Mesenchymal stem cell (in vitro differentiated cells and primary cell): ENCODE data around the gene SLC24A3.

Source experiments
- DNase-seq: peaks from one replicate; pipeline ENCODE4 v3.0.0-alpha.2; 2013
- H2AFZ ChIP-seq: one replicate; pipeline ENCODE4 v1.6.1; 2013; ENCODE audit warnings: low read depth, mild to moderate bottlenecking, control low read depth, inconsistent platforms, low read length, moderate library complexity
- H2AK5ac ChIP-seq: 2 replicates; pipeline ENCODE4 v1.6.1; 2013; ENCODE audit warnings: low read length, moderate library complexity, mild to moderate bottlenecking, inconsistent platforms; ENCODE audit not compliant: severe bottlenecking
- H2BK120ac ChIP-seq: one replicate; pipeline ENCODE4 v1.6.1; 2013; ENCODE audit warnings: low read depth, mild to moderate bottlenecking, inconsistent platforms, low read length, moderate library complexity
- H2BK12ac ChIP-seq, 2 experiments: one replicate each; pipeline ENCODE4 v1.6.1; 2013; ENCODE audit warnings: inconsistent platforms in 2 of 2, low read length in 2 of 2, mild to moderate bottlenecking in 2 of 2, moderate library complexity in 2 of 2, control low read depth in 1 of 2
- H2BK15ac ChIP-seq: one replicate; pipeline ENCODE4 v1.6.1; 2013; ENCODE audit warnings: mild to moderate bottlenecking, low read depth, inconsistent platforms; ENCODE audit not compliant: poor library complexity, severe bottlenecking
- H2BK5ac ChIP-seq: 2 replicates; pipeline ENCODE4 v1.6.1; 2013; ENCODE audit warnings: low read depth, mild to moderate bottlenecking, low read length, control low read depth, inconsistent platforms; ENCODE audit not compliant: poor library complexity, severe bottlenecking
- H3K14ac ChIP-seq, 2 experiments: one replicate each; pipeline ENCODE4 v1.6.1; 2013; ENCODE audit warnings: inconsistent platforms in 2 of 2, low read length in 2 of 2, control low read depth in 1 of 2, mild to moderate bottlenecking in 1 of 2, moderate library complexity in 1 of 2
- H3K18ac ChIP-seq, 2 experiments: one replicate each; pipeline ENCODE4 v1.6.1; 2013; ENCODE audit warnings: inconsistent platforms in 2 of 2, low read length in 2 of 2, control low read depth in 1 of 2, low read depth in 1 of 2, mild to moderate bottlenecking in 1 of 2
- H3K23ac ChIP-seq, 2 experiments: one replicate each; pipeline ENCODE4 v1.6.1; 2013; ENCODE audit warnings: inconsistent platforms in 2 of 2, low read length in 2 of 2, mild to moderate bottlenecking in 2 of 2, moderate library complexity in 2 of 2, control low read depth in 1 of 2
- H3K27ac ChIP-seq: 2 replicates; pipeline ENCODE4 v1.5.1; 2013; ENCODE audit warnings: mild to moderate bottlenecking, moderate library complexity, low read length, control low read depth, inconsistent platforms; ENCODE audit not compliant: poor library complexity, severe bottlenecking
- H3K27me3 ChIP-seq, 2 experiments: 2 replicates each; pipeline versions ENCODE4 v1.6.1 to v1.7.0; 2013; ENCODE audit warnings: low read length in 2 of 2, mild to moderate bottlenecking in 2 of 2, moderate library complexity in 2 of 2, control low read depth in 1 of 2, inconsistent platforms in 1 of 2; ENCODE audit not compliant: control insufficient read depth in 1 of 2, insufficient read depth in 1 of 2
- H3K36me3 ChIP-seq, 2 experiments: 2 replicates each; pipeline versions ENCODE4 v1.6.1 to v1.7.0; 2013; ENCODE audit warnings: low read length in 2 of 2, control low read depth in 1 of 2, inconsistent platforms in 1 of 2, low read depth in 1 of 2, mild to moderate bottlenecking in 1 of 2; ENCODE audit not compliant: insufficient read depth in 2 of 2, control insufficient read depth in 1 of 2
- H3K4ac ChIP-seq, 2 experiments: one replicate each; pipeline ENCODE4 v1.6.1; 2013; ENCODE audit warnings: inconsistent platforms in 2 of 2, low read length in 2 of 2, mild to moderate bottlenecking in 2 of 2, moderate library complexity in 2 of 2, control low read depth in 1 of 2, low read depth in 1 of 2
- H3K4me1 ChIP-seq: 2 replicates; pipeline ENCODE4 v1.6.1; 2013; ENCODE audit warnings: low read depth, low read length, control low read depth; ENCODE audit not compliant: control insufficient read depth, insufficient read depth
- H3K4me2 ChIP-seq: 2 replicates; pipeline ENCODE4 v1.6.1; 2013; ENCODE audit warnings: low read length, mild to moderate bottlenecking, inconsistent platforms; ENCODE audit not compliant: poor library complexity, severe bottlenecking
- H3K4me3 ChIP-seq, 2 experiments: 2 replicates each; pipeline versions ENCODE4 v1.5.1 to v1.7.0; 2013; ENCODE audit warnings: low read length in 2 of 2, mild to moderate bottlenecking in 2 of 2, control low read depth in 1 of 2, low read depth in 1 of 2; ENCODE audit not compliant: insufficient read depth in 1 of 2
- H3K79me1 ChIP-seq: replicated peaks from 2 replicates; pipeline ENCODE4 v1.6.1; 2013; ENCODE audit warnings: mild to moderate bottlenecking, control low read depth, low read length, inconsistent platforms; ENCODE audit not compliant: poor library complexity, severe bottlenecking
- H3K9ac ChIP-seq: 2 replicates; pipeline ENCODE4 v1.7.0; 2013; ENCODE audit warnings: mild to moderate bottlenecking, low read length, moderate library complexity
- H3K9me3 ChIP-seq: 2 replicates; pipeline ENCODE4 v1.7.0; 2013; ENCODE audit warnings: mild to moderate bottlenecking, low read length; ENCODE audit not compliant: control insufficient read depth
- H4K8ac ChIP-seq: one replicate; pipeline ENCODE4 v1.6.1; 2013; ENCODE audit warnings: inconsistent platforms, mild to moderate bottlenecking, low read length, moderate library complexity
- H4K91ac ChIP-seq: one replicate; pipeline ENCODE4 v1.6.1; 2013; ENCODE audit warnings: mild to moderate bottlenecking, low read length, inconsistent platforms
- WGBS: methylation state at CpG from one replicate; pipeline ENCODE4 v1.1.7; 2013; ENCODE audit warnings: mixed read lengths; 5-methylcytosine and 5-hydroxymethylcytosine counted together

SLC24A3 gene

DNA sequence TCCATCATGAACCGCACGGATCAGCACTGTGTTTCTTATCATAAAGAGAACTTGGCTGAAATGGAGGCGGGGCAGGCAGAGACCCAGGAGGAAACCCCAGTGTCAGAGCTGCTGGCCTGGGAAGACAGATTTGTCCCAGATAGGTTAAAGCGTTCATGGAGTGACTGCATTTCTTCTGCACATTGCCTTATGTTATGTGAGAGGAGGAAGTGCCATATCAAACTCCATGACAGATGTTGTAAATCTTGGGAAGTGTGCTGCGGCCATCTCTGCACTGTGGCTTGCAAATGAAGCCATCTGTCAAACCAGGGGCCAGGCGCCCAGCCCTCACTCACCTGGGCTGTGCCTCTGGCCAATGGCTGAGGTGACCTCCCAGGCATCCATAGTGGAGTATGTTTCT is 163.0 kb downstream of the SLC24A3 start:
- H2BK12ac ChIP-seq, result no peak overlapping the region

GRCh38 chr20:19375801-19376200 is 163.4 kb downstream of the SLC24A3 start:
- Histone ChIP-seq H2BK120ac (no peak overlapping the region), H3K9ac (peak overlapping the region; percentile 56), H3K4me1 (no peaks in the 10 kb centered on the region), H2BK15ac (no peak overlapping the region), H3K23ac (no peak overlapping the region), H3K4me2 (no peak overlapping the region), H2BK5ac (no peak overlapping the region), H3K4ac (no peak overlapping the region), H4K8ac (no peak overlapping the region), H3K18ac (no peak overlapping the region), H4K91ac (no peak overlapping the region), H3K36me3 (no peaks in the 10 kb centered on the region), H2AFZ (no peak overlapping the region), H3K79me1 (no peaks in the 10 kb centered on the region), H3K14ac (no peak overlapping the region), H2BK12ac (no peak overlapping the region), H2AK5ac (no peak overlapping the region), H3K27me3 (peaks cover 0 to 13% of the 10 kb centered on the region in 2 experiments), H3K4me3 (no peak overlapping the region), H3K9me3 (no peaks in the 10 kb centered on the region), H3K27ac (no peak overlapping the region)
- WGBS, result 80% methylated on average over 1 of the region's 2 CpGs
- no peak for DNase-seq

More for the DNA sequence above, 163.0 kb downstream of the SLC24A3 start:
- no peak overlapping the region for H3K4me3 ChIP-seq
- no peaks in the 10 kb centered on the region for H3K4me1 ChIP-seq
- no peak overlapping the region for H3K4me2 ChIP-seq
- H2BK5ac ChIP-seq, result no peak overlapping the region
- WGBS, result 22% methylated on average over 6 of the region's 6 CpGs
- H3K23ac ChIP-seq, result no peak overlapping the region
- H3K79me1 ChIP-seq, result no peaks in the 10 kb centered on the region
- H2AK5ac ChIP-seq, result no peak overlapping the region
- no peaks in the 10 kb centered on the region for H3K36me3 ChIP-seq
- H2AFZ ChIP-seq, result no peak overlapping the region
- H3K9ac ChIP-seq, result no peak overlapping the region
- no peak overlapping the region for H2BK15ac ChIP-seq
- H3K27ac ChIP-seq, result no peak overlapping the region
- H3K9me3 ChIP-seq, result no peaks in the 10 kb centered on the region
- no peak overlapping the region for H3K4ac ChIP-seq
- DNase-seq, result no peak
- H3K27me3 ChIP-seq, result peaks cover 0 to 13% of the 10 kb centered on the region in 2 experiments
- no peak overlapping the region for H4K8ac ChIP-seq
- H3K18ac ChIP-seq, result no peak overlapping the region
- no peak overlapping the region for H2BK120ac ChIP-seq
- H3K14ac ChIP-seq, result no peak overlapping the region
- H4K91ac ChIP-seq, result no peak overlapping the region

DNA sequence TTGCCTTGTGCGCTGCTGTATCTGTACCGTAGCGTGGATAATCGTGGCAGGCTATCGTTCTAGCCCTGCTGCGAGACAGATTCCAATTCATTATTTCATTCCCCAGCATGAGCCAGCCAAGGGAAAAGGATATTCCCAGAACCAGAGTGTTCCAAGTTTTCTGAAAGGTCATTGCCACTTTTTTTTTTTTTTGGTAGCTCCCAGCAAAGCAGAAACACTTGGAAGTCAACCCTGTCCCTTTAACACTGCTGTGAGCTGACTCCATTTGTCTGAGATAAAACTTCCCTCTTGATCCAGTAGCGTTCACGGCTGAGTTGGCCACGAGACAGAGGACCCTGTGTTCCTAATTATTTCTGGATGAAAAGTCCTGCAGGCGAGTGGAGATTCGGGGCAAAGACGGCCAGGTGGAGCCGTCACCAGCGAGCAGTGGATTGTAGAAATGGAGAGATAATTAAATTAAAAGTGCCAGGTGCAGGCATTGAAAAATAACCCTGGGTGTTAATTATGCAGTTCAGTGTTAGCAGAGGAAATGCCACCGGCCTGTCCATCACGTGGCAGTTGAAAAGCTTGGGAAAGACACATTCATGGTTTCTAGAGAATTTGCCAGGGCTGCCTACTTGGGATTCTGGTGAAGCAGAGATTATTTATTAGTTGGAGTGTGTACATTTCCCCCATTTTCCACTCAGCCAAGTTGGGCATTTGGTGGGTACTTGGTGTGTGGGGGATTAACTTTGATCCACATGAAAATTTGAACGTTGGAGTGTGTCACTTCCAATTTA is 164.2 kb downstream of the SLC24A3 start:
- Histone ChIP-seq H3K27ac (no peak overlapping the region), H4K91ac (no peak overlapping the region), H2AK5ac (no peak overlapping the region), H3K36me3 (no peaks in the 10 kb centered on the region), H3K18ac (no peak overlapping the region), H3K4me1 (no peaks in the 10 kb centered on the region), H2BK5ac (no peak overlapping the region), H3K27me3 (peaks cover 0 to 13% of the 10 kb centered on the region in 2 experiments), H3K23ac (no peak overlapping the region), H2AFZ (no peak overlapping the region), H3K14ac (no peak overlapping the region), H2BK12ac (no peak overlapping the region), H3K4me2 (no peak overlapping the region), H3K9me3 (no peaks in the 10 kb centered on the region), H4K8ac (no peak overlapping the region), H3K4me3 (peak overlapping the region in 1 of 2 experiments; percentile 59), H2BK15ac (no peak overlapping the region), H2BK120ac (no peak overlapping the region), H3K79me1 (no peaks in the 10 kb centered on the region), H3K4ac (no peak overlapping the region), H3K9ac (peak overlapping the region; percentile 56)
- WGBS, result 87% methylated on average over 17 of the region's 17 CpGs
- DNase-seq, result no peak

- Histone ChIP-seq H3K9me3 (no peaks in the 10 kb centered on the region), H3K27me3 (peaks cover 0 to 13% of the 10 kb centered on the region in 2 experiments), H3K4ac (no peak overlapping the region), H3K18ac (no peak overlapping the region), H2AFZ (no peak overlapping the region), H2BK5ac (no peak overlapping the region), H4K8ac (no peak overlapping the region), H3K9ac (no peak overlapping the region), H2BK12ac (no peak overlapping the region), H4K91ac (no peak overlapping the region), H3K27ac (no peak overlapping the region), H3K4me3 (no peak overlapping the region), H2AK5ac (no peak overlapping the region), H3K4me1 (no peaks in the 10 kb centered on the region), H3K36me3 (no peaks in the 10 kb centered on the region), H2BK15ac (no peak overlapping the region), H3K23ac (no peak overlapping the region), H3K14ac (no peak overlapping the region), H2BK120ac (no peak overlapping the region), H3K4me2 (no peak overlapping the region), H3K79me1 (no peaks in the 10 kb centered on the region)
- DNase-seq, result no peak
- WGBS, result 57% methylated on average over 3 of the region's 3 CpGs
Observed at GRCh38 chr20:19378058-19378457, 165.6 kb downstream of the SLC24A3 start.
